HG02642 (cell line): ENCODE results near the gene ADPRS.

Source experiments
- ATAC-seq: cut with Tn5 transposase; IDR thresholded peaks from one replicate; pipeline ENCODE4 v1.9.1; 2021; ENCODE audit warnings: mild to moderate bottlenecking; ENCODE audit not compliant: unreplicated experiment, poor library complexity

ADPRS gene

DNA sequence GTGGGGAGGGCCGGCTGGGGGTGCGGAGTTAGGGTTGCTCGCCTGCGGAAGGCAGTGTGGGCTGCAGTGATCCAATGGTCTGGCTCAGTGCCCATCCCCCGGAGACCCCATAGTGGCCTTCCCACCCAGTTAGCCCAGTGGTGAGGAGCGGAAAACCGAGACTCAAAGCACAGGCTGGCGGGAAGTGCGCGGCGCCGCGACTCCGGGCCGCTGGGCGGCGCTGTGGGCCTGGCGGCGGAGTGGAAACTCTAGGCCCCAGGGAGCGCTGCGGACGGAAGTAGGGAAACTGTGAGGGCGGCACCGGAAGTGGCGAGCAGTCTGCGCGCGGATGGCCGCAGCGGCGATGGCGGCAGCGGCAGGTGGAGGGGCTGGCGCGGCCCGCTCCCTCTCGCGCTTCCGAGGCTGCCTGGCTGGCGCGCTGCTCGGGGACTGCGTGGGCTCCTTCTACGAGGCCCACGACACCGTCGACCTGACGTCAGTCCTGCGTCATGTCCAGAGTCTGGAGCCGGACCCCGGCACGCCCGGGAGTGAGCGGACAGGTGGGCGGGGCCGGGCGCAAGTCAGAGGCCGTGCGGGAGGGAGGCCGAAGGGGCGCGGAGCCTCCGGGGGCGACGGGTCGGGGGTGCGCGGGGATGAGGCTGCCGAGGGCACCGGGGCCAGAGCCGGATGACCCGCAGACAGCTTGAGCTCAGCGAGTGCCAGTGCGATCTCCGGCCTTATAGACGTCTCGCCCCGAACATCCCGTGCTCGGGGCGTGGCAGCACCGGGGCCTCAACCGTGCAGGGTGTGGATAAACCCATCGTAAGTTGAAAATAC, at the start of gene ADPRS:
TSS of gene ADPRS (plus strand) at position 316 of the 816 bp plus-strand sequence. CDS start at position 329, 13 bp downstream.
- ATAC-seq: peak; percentile 82

DNA sequence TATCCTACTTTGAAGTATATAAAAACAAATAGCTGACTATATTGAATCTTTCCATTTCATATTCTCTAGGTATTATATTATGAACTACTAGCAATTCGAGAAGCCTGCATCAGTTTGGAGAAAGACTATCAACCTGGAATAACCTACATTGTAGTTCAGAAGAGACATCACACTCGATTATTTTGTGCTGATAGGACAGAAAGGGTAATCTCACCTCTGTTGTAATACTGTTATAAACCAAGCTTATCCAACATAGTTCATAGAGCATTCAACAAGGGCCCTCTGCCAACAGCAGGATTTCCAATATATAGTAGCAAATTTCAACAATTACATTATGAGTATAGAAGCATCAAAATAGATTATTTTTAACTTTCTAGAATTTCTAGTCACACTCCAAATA, 48.5 kb upstream of the ADPRS start:
- no peak for ATAC-seq

DNA sequence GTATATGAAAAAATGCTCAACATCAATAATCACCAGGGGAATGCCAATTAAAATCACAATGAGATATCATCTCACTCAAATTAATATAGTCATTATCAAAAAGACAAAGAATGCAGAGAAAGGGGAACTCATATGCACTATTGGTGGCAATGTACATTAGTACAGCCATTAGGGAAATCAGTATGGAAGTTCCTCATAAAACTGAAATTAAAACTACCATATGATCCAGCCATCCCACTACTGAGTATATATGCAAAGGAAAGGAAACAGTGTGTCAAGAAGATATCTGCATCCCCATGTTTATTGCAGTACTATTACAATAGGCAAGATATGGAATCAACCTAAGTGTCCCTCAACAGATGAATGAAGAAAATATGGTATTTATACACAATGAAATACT, 36.9 kb upstream of the ADPRS start:
- ATAC-seq: no peak

GRCh38 chr1:36053978-36054377, 34.7 kb upstream of the ADPRS start:
- ATAC-seq: no peak

GRCh38 chr1:36055706-36056105, 33.0 kb upstream of the ADPRS start:
- no peak for ATAC-seq

GRCh38 chr1:36062315-36062714, 26.4 kb upstream of the ADPRS start:
- no peak for ATAC-seq

- ATAC-seq: no peak
These were observed 20.8 kb upstream of the ADPRS start for GRCh38 chr1:36067871-36068270.

DNA sequence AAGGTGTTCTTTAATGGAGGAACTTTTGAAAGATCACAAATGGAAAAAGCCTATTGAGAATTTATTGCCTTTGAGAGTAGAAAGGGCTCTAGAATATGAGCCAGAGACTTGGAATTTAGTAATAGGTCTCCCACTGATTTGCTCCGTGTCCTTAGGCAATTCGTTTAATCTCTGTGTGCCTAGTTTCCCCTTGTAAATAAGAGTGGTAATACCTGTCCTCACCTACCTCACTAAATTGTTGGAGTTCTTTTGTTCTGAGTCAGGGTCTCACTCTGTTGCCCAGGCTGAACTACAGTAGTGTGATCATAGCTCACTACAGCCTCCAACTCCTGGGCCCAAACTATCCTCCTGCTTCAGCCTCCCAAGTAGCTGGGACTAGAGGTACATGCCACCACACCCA, 19.8 kb upstream of the ADPRS start:
- ATAC-seq: no peak

DNA sequence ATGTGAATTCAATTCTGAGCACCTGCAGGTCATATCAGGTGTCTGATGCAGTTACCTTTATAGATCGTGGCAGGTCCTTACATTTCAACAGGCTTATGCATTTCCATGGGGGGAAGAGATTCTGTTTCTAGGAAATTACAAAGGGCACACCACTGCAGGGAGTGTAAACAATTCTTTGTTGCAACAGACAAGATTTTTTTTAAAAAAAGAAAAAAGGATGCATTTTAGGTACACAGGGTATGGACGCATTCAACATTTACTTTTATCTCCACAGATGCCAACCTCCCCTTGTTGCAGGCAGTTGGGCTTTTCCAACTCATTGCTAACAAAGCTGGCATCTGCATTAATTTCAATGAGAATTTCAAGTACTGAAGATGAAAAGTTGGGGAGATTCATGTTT, 18.3 kb upstream of the ADPRS start:
- ATAC-seq: no peak

GRCh38 chr1:36076979-36077573, 11.6 kb upstream of the ADPRS start:
- no peak for ATAC-seq

DNA sequence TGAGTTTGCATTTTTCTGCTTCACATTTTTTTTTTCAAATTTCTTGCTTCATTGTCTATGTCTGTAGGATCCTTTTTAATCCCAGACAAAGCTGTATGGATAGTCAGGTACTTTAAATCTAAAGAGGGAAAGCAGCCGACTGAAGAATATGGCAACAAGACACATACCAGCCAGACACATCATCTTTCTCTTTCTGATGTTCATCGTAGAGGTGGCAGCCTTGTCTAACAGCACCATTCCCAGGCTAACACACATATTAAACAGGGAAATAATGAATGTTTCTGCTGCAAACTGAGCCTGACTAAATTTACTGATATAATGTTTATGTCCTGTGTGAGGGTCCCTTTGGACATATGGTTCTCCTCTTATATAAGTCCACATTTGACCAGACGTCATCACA, 8.5 kb upstream of the ADPRS start:
- no peak for ATAC-seq

DNA sequence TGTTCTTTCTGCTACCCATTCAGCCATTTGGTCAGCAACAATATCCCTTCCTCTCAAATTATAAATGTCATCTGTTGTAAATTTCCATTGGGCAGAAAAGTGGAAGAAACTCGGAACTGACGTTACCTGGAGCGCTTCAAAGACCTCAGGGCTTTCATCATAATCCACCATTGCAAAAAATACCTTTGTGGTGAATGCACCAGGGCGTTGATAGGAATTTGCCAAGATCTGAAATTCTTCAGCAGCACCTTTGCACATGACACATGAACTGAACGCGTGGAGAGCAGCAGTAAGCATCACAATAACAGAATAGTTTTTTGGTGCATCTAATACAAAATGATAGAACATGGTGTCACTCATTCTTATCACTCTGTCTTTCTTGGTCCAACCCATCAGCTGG, 7.9 kb upstream of the ADPRS start:
- ATAC-seq: no peak

DNA sequence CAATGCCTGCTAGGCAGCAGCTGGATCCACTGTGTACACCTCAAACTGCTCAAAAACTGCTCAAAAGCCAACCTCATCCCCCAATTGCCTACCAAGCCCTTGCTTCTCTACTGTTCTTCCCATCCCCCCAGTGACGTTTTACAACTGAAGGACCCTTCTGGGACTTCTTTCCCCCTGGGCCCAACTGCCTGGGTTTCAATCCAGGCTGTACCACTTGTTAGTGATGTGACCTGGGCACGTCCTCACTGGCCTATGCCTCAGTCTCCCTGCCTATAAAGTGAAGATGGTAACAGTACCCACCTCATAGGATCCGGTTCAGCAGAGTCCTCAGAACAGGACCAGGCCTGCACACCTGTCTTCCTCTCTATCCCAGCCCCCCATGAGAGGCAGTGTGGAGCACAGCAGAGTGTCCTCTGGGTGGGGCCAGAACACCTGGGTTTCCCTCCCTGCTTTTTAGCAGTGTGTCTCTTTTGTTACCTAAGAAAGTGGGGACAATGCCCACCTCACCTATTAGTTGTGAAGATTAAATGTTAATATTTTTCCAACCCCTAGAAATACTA, 6.7 kb upstream of the ADPRS start:
- no peak for ATAC-seq

- no peak for ATAC-seq
These were observed 5.5 kb upstream of the ADPRS start for GRCh38 chr1:36083219-36083618.

GRCh38 chr1:36083635-36084496, 4.8 kb upstream of the ADPRS start, which contains the start of gene TEKT2:
TEKT2 (plus strand) TSS chr1:36084094; CDS start chr1:36084922, 828 bp downstream.
- no peak for ATAC-seq

DNA sequence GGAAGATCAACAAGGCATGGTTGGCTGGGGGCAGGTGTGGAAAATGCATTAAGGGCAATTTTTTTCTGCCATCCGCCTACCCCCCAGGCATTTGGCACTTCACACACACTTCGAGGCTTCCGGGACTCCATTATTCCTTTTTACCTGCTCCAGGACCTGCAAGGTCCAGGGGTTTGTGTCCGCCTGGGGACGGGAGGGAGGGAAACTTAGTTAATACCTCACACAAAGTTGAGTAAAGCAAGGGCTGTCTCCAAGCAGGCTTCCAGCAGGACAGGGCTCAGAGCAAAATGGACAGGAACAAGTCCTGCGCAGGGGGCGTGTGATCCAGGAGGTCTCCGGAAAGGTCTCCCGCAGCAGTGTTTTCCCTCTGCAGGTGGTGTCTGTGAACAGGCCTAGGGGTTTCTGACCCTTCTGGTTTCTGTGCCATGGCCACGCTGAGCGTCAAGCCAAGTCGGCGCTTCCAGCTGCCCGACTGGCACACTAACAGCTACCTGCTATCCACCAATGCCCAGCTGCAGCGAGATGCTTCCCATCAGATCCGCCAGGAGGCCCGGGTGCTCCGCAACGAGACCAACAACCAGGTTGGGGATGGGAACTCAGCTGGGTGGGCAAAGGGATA, 4.1 kb upstream of the ADPRS start:
- ATAC-seq: no peak

- ATAC-seq: no peak
These were observed 3.6 kb upstream of the ADPRS start for GRCh38 chr1:36085126-36085525.

DNA sequence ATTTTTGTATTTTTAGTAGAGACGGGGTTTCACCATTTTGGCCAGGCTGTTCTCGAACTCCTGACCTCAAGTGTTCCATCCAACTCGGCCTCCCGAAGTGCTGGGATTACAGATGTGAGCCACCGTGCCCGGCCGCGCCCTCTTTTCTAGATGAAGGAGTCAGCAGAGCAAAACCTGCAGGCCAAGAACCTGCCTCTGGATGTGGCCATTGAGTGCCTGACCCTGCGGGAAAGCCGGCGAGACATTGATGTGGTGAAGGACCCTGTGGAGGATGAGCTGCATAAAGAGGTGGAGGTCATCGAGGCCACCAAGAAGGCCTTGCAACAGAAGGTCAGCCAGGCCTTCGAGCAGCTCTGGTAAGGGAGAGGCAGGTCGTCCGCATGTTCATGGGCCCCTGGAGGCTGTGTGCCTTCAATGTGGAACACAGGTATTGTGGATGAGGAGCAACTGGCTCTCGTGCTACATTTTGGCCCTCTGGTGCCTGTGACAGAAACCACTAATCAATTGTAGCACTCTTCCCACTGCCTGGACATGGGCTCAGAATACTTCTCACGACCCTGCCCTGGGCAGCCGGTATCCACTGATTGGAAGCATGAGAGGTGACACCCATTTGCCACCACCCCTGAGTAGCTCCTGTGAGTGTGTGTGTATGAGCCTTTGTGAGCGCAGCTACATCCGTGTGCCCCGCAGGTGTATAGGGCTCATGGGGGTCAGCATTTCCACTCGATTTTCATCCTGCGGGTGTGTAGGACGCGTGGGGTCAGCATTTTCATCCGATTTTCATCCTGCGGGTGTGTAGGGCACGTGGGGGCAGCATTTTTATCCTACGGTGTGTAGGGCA, 2.8 kb upstream of the ADPRS start:
- ATAC-seq: no peak

- ATAC-seq: no peak
These were observed 2.0 kb upstream of the ADPRS start for GRCh38 chr1:36086529-36087232.
